Calu3 (cell line): ENCODE data around the gene BEND7. TPM values are rescaled to one million over a fixed set of nuclear protein-coding genes. Genes with fewer than 3 reads are reported as not detected.

Experiments
- BruUV-seq: library from RNA; stranded (reverse); fragments of 400-500 nt; replicated peaks from 2 replicates; lab custom pipeline; 2021; lab: Mats Ljungman, UMichigan
- CTCF ChIA-PET: fragments of 300-600 bp; sonication (Branson Sonifier 250); formaldehyde crosslinking; loops from one replicate; lab custom pipeline; 2022; ENCODE audit warnings: antibody characterized with exemption; lab: Charles Lee
- DNase-seq: peaks from one replicate; pipeline ENCODE4 v3.0.0; 2022
- H3K27ac Mint-ChIP-seq: one replicate; pipeline ENCODE4 v1.8.0; 2022; ENCODE audit warnings: mixed read lengths; ENCODE audit not compliant: unreplicated experiment
- H3K27me3 Mint-ChIP-seq: one replicate; pipeline ENCODE4 v1.8.0; 2022; ENCODE audit warnings: mixed read lengths; ENCODE audit not compliant: unreplicated experiment
- H3K36me3 Mint-ChIP-seq: one replicate; pipeline ENCODE4 v1.8.0; 2022; ENCODE audit warnings: mild to moderate bottlenecking, moderate library complexity, mixed read lengths; ENCODE audit not compliant: insufficient read depth, unreplicated experiment
- H3K4me1 Mint-ChIP-seq: one replicate; pipeline ENCODE4 v1.8.0; 2022; ENCODE audit warnings: mild to moderate bottlenecking, low read depth, mixed read lengths; ENCODE audit not compliant: unreplicated experiment
- H3K4me3 Mint-ChIP-seq: one replicate; pipeline ENCODE4 v1.8.0; 2022; ENCODE audit warnings: mild to moderate bottlenecking, low read depth, moderate library complexity, mixed read lengths; ENCODE audit not compliant: unreplicated experiment
- H3K9me3 Mint-ChIP-seq: one replicate; pipeline ENCODE4 v1.8.0; 2022; ENCODE audit warnings: low read depth, mixed read lengths; ENCODE audit not compliant: unreplicated experiment
- intact Hi-C: fragments of 100-400 bp; cut with micrococcal nuclease; formaldehyde crosslinking; loops from one replicate; pipeline ENCODE4 v1.10.0; 2022; ENCODE audit not compliant: unreplicated experiment
- total RNA-seq: library from RNA; stranded (reverse); gene quantifications from 2 replicates; pipeline ENCODE4 v1.2.3, GENCODE V29; 2022
- TF ChIP-seq, protein P1 (sequence below): fragments of 200-600 bp; IDR thresholded peaks from one replicate; pipeline ENCODE4 v1.8.0; 2022; ENCODE audit warnings: antibody characterized with exemption; ENCODE audit not compliant: unreplicated experiment

The BEND7 gene
- total RNA-seq, 1 experiment from 2014 or later, result 8.3 TPM

- DNase-seq, result no peak
- intact Hi-C loops, result no loop called here
- no peaks in the 10 kb centered on the region for H3K9me3 Mint-ChIP-seq
- TF ChIP-seq, protein P1, sequence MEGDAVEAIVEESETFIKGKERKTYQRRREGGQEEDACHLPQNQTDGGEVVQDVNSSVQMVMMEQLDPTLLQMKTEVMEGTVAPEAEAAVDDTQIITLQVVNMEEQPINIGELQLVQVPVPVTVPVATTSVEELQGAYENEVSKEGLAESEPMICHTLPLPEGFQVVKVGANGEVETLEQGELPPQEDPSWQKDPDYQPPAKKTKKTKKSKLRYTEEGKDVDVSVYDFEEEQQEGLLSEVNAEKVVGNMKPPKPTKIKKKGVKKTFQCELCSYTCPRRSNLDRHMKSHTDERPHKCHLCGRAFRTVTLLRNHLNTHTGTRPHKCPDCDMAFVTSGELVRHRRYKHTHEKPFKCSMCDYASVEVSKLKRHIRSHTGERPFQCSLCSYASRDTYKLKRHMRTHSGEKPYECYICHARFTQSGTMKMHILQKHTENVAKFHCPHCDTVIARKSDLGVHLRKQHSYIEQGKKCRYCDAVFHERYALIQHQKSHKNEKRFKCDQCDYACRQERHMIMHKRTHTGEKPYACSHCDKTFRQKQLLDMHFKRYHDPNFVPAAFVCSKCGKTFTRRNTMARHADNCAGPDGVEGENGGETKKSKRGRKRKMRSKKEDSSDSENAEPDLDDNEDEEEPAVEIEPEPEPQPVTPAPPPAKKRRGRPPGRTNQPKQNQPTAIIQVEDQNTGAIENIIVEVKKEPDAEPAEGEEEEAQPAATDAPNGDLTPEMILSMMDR, result no peak
- H3K27me3 Mint-ChIP-seq, result no peaks in the 10 kb centered on the region
- H3K4me1 Mint-ChIP-seq, result no peaks in the 10 kb centered on the region
- CTCF ChIA-PET, result no interaction called here
- H3K27ac Mint-ChIP-seq, result no peak overlapping the region
- no TSS peak for BruUV-seq
- H3K4me3 Mint-ChIP-seq, result no peak overlapping the region
- H3K36me3 Mint-ChIP-seq, result no peaks in the 10 kb centered on the region
These were observed 54.8 kb downstream of the BEND7 start for GRCh38 chr10:13473986-13474385.

DNA sequence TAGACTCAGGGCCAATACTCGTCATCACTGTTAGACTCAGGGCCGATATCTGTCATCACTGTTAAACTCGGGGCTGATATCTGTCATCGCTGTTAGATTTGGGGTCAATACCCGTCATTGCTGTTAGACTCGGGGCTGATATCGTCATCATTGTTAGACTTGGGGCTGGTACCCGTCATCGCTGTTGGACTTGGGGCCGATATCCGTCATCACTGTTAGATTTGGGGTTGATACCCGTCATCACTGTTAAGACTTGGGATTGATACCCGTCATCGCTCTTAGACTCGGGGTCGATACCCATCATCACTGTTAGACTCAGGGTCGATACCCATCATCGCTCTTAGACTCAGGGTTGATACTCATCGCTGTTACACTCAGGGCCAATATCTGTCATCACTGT is 56.5 kb downstream of the BEND7 start:
- Mint-ChIP-seq H3K27ac (no peak overlapping the region), H3K9me3 (no peaks in the 10 kb centered on the region)

GRCh38 chr10:13470270-13470669 is 58.5 kb downstream of the BEND7 start:
- DNase-seq, result no peak
- no peaks in the 10 kb centered on the region for H3K4me1 Mint-ChIP-seq
- H3K9me3 Mint-ChIP-seq, result no peaks in the 10 kb centered on the region
- TF ChIP-seq, protein P1, result no peak
- H3K27me3 Mint-ChIP-seq, result peaks cover 14% of the 10 kb centered on the region
- intact Hi-C loops, result no loop called here
- H3K4me3 Mint-ChIP-seq, result no peak overlapping the region
- H3K36me3 Mint-ChIP-seq, result no peaks in the 10 kb centered on the region
- H3K27ac Mint-ChIP-seq, result no peak overlapping the region
- CTCF ChIA-PET, result no interaction called here
- BruUV-seq, result no TSS peak

More for the DNA sequence above, 56.5 kb downstream of the BEND7 start:
- CTCF ChIA-PET, result no interaction called here
- intact Hi-C loops, result no loop called here
- Mint-ChIP-seq H3K27me3 (peaks cover 14% of the 10 kb centered on the region), H3K4me3 (no peak overlapping the region), H3K36me3 (no peaks in the 10 kb centered on the region), H3K4me1 (no peaks in the 10 kb centered on the region)
- TF ChIP-seq, protein P1, result no peak
- DNase-seq, result no peak
- no TSS peak for BruUV-seq

DNA sequence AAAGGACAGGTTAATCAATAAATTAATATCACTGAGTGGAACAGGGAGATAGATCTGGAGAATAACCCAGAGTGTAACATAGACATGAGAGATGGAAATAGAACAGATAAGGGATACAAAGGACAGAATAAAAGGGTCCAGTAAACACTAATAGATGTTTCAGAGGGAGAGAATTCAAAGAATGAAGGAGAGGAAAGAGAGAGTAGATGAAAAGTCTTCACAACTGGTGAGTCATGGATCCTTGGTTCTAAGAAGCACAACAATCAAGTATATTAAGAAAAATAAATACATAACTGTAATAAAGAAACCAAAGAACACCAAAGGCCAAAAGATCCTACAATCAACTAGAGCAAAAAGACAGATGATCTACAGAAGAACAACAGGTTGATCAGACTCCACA is 66.3 kb downstream of the BEND7 start:
- CTCF ChIA-PET, result interaction anchor here (0.6 kb wide), 1 partner anchor 315 kb away, joined by 5 read pairs; no protein-coding TSS in a partner anchor
- TF ChIP-seq, protein P1, result no peak
- no peaks in the 10 kb centered on the region for H3K36me3 Mint-ChIP-seq
- H3K27me3 Mint-ChIP-seq, result peaks cover 20% of the 10 kb centered on the region
- H3K9me3 Mint-ChIP-seq, result peaks cover 4% of the 10 kb centered on the region
- intact Hi-C loops, result no loop called here
- no peak for DNase-seq
- H3K27ac Mint-ChIP-seq, result no peak overlapping the region
- H3K4me1 Mint-ChIP-seq, result no peaks in the 10 kb centered on the region
- H3K4me3 Mint-ChIP-seq, result no peak overlapping the region
- no TSS peak for BruUV-seq
